MM.1S (cell line): Measurements from ENCODE around the gene CPLX1.

ENCODE experiments used
- CTCF ChIP-seq: fragments of 300-600 bp; sonication (generic); IDR thresholded peaks from 2 replicates; pipeline ENCODE4 v1.5.1; 2016; ENCODE audit warnings: antibody characterized with exemption, low read length, mixed read lengths
- EZH2 ChIP-seq: fragments of 300-600 bp; sonication (generic); optimal IDR thresholded peaks from 2 replicates; pipeline ENCODE3; 2017; ENCODE audit warnings: low read depth, mild to moderate bottlenecking, antibody characterized with exemption, low read length, mixed read lengths

DNA sequence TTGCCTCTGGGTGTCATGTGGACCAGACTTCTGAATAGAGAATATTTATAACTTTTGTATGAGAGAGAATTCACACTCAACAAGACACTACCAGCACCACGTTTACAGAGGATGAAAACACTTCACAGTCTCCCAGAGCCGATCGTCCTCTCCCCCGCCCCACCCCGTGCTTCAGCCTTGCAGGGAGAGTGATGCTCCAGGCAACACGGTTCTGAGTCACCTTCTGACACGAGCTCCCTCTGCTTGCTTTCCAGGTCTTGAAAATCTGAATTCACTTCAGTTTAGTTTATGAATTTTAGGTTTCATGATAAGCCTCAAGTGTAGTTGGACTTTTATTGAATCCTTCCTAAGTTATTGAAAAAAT, 59.8 kb downstream of the CPLX1 start:
- no peak for TF ChIP-seq CTCF
- no peak for TF ChIP-seq EZH2
